ENCODE results near the gene PIK3CB. TPM values are rescaled to one million over a fixed set of nuclear protein-coding genes. Genes with fewer than 3 reads are reported as not detected.
"Not testable (repeated sequence)": the region's sequence is repeated elsewhere in the genome, so short reads cannot be mapped to it uniquely, and the experiment has no call there.

Gene PIK3CB
- total RNA-seq, 1 donor from 2014 or later = 21.9 TPM

DNA sequence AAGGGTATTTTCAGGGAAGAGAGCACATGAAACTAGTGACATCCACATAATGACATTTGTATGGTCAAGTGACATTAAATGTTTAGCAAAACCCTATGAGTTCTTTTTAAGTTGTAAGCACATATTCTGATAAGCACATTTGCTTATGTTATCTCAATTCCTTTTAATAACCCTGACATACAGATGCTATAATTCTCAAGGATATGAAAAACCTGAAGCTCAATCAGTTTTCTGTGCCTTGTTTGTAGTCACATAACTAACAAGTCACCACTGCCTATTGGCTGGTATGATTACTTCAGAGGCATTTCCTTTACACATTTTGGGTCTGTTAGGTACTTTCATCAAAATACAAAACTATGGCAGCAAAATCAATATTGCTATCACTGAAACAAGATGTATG, 152.1 kb downstream of the PIK3CB start:
- intact Hi-C loops (cut with micrococcal nuclease) = no loop called here
- H3K4me3 Mint-ChIP-seq = no peak overlapping the region
- peaks cover 32% of the 10 kb centered on the region for H3K36me3 Mint-ChIP-seq (ENCODE audit: low read depth)
- no peak overlapping the region for H3K27ac Mint-ChIP-seq
- H3K27me3 Mint-ChIP-seq = no peaks in the 10 kb centered on the region
- DNase-seq (no peak), ATAC-seq (ENCODE audit: low read depth) (no peak)
- ChIA-PET CTCF (no interaction called here), POLR2A (interaction anchor here (0.7 kb wide), 1 partner anchor 100 kb away, joined by 6 read pairs; no protein-coding TSS in a partner anchor)
- H3K9me3 Mint-ChIP-seq = no peaks in the 10 kb centered on the region
- TF ChIP-seq, protein P1, sequence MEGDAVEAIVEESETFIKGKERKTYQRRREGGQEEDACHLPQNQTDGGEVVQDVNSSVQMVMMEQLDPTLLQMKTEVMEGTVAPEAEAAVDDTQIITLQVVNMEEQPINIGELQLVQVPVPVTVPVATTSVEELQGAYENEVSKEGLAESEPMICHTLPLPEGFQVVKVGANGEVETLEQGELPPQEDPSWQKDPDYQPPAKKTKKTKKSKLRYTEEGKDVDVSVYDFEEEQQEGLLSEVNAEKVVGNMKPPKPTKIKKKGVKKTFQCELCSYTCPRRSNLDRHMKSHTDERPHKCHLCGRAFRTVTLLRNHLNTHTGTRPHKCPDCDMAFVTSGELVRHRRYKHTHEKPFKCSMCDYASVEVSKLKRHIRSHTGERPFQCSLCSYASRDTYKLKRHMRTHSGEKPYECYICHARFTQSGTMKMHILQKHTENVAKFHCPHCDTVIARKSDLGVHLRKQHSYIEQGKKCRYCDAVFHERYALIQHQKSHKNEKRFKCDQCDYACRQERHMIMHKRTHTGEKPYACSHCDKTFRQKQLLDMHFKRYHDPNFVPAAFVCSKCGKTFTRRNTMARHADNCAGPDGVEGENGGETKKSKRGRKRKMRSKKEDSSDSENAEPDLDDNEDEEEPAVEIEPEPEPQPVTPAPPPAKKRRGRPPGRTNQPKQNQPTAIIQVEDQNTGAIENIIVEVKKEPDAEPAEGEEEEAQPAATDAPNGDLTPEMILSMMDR (IDR thresholded peaks at IDR 0.05) = no peak
- H3K4me1 Mint-ChIP-seq = peaks cover 19% of the 10 kb centered on the region

DNA sequence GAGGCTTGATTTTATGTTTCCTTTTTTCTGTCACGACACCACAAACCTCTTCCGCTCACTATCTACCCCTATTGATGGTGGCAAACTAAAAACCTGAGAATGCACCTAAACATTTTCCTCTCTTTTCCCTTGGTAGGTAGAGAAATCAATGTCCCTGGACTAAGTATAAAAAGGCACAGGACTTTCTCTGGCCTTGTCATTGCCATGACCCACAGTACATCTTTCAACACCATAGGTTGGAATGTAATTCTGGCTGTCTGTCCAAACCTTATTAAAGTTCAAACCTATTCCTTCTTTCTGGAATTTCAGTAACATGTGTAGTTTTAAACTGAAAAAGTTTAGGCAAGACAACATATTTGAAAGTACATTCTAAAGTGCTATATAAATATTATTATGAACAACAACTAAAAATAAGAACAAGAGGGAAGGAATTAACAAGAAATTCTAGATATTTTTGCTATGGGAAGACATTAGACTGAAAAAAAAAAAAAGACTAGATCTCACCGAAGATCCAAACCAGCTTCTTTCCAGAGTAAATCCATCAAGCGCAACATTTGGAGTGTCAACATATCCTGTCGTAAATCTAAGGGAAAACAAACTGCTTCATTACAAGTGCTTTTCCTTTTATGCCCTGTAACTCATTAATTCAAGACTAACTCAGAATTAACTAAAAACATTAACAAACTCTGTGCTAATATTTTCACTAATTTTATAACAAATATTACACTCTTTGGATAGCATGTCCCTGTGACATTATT, 153.1 kb downstream of the PIK3CB start:
- CTCF ChIA-PET = no interaction called here
- peaks cover 32% of the 10 kb centered on the region for H3K36me3 Mint-ChIP-seq (ENCODE audit: low read depth)
- H3K27ac Mint-ChIP-seq = no peak overlapping the region
- no peaks in the 10 kb centered on the region for H3K27me3 Mint-ChIP-seq
- intact Hi-C loops (cut with micrococcal nuclease) = no loop called here
- TF ChIP-seq, protein P1 (IDR thresholded peaks at IDR 0.05) = no peak
- H3K4me1 Mint-ChIP-seq = peaks cover 9% of the 10 kb centered on the region
- H3K9me3 Mint-ChIP-seq = no peaks in the 10 kb centered on the region
- DNase-seq = no peak
- POLR2A ChIA-PET = no interaction called here
- H3K4me3 Mint-ChIP-seq = no peak overlapping the region
- ATAC-seq (ENCODE audit: low read depth) = no peak

DNA sequence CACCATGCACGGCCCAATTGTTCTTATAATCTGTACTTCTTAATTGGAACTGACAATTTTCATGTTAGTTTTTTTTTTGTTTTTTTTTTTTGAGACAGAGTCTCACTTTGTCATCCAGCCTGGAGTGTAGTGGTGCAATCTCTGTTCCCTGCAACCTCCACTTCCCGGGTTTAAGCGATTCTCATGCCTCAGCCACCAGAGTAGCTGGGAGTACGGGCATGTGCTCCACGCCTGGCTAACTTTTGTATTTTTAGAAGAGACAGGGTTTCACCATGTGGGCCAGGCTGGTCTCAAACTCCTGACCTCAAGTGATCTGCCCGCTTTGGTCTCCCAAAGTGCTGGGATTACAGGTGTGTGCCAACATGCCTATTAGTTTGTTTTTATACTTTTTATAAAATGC, 153.8 kb downstream of the PIK3CB start:
- DNase-seq; intact Hi-C loops (cut with micrococcal nuclease); H3K27ac Mint-ChIP-seq; H3K4me1 Mint-ChIP-seq; ATAC-seq (ENCODE audit: low read depth); H3K9me3 Mint-ChIP-seq; CTCF ChIA-PET; H3K4me3 Mint-ChIP-seq; H3K27me3 Mint-ChIP-seq: not testable (repeated sequence)
- H3K36me3 Mint-ChIP-seq (ENCODE audit: low read depth) = peaks cover 39% of the 10 kb centered on the region
- POLR2A ChIA-PET = interaction anchor here (0.7 kb wide), 1 partner anchor 155 kb away, joined by 3 read pairs; no protein-coding TSS in a partner anchor

DNA sequence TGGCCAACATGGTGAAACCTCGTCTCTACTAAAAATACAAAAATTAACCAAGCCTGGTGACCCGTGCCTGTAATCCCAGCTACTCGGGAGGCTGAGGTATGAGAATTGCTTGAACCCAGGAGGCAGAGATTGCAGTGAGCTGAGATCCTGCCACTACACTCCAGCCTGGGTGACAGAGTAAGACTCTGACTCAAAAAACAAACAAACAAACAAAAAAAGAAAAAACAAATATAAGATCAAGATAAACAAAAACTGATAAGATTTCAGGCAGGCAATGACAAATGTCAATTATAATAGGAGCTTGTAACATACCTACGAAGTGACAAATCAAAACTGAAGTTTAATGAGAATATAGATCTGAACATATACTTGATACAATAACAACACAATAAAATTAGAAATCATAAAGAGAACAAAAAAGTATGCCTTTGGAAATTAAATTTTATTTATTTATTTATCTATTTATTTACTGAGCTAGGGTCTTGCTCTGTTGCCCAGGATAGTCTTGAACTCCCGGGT, 155.8 kb downstream of the PIK3CB start:
- Mint-ChIP-seq H3K36me3 (ENCODE audit: low read depth) (peaks cover 57% of the 10 kb centered on the region), H3K9me3 (peaks cover 8% of the 10 kb centered on the region), H3K27ac (no peak overlapping the region), H3K4me1 (peaks cover 6% of the 10 kb centered on the region), H3K4me3 (no peak overlapping the region), H3K27me3 (no peaks in the 10 kb centered on the region)
- intact Hi-C loops (cut with micrococcal nuclease) = no loop called here
- ATAC-seq (ENCODE audit: low read depth) = no peak
- TF ChIP-seq, protein P1 (IDR thresholded peaks at IDR 0.05) = no peak
- POLR2A ChIA-PET = no interaction called here
- DNase-seq = no peak
- CTCF ChIA-PET = interaction anchor here (1.0 to 1.4 kb wide), 2 partner anchors 20 to 237 kb away, joined by 4 read pairs; no protein-coding TSS in a partner anchor

DNA sequence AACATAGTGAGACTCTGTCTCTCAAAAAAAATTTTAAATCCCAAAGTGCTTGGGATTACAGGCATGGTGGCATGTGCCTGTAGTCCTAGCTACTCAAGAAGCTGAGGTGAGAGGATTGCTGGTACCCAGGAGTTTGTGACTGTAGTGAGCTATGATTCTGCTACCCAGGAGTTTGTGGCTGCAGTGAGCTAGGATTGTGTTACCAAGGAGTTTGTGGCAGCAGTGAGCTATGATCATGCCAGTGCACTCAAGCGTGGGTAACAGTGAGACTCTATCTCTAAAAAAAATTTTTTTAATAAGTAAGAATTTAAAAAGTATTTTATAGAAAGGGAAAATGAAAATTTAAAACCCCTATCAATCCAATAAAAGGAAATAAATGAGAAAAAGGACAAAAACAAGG, 156.6 kb downstream of the PIK3CB start:
- Mint-ChIP-seq H3K27me3 (no peaks in the 10 kb centered on the region), H3K4me1 (peaks cover 6% of the 10 kb centered on the region), H3K36me3 (ENCODE audit: low read depth) (peaks cover 60% of the 10 kb centered on the region), H3K27ac (no peak overlapping the region), H3K4me3 (no peak overlapping the region), H3K9me3 (peaks cover 8% of the 10 kb centered on the region)
- ChIA-PET CTCF (interaction anchor here (1.0 to 1.4 kb wide), 2 partner anchors 21 to 237 kb away, joined by 4 read pairs; no protein-coding TSS in a partner anchor), POLR2A (no interaction called here)
- ATAC-seq (ENCODE audit: low read depth) (no peak), DNase-seq (no peak)
- TF ChIP-seq, protein P1 (IDR thresholded peaks at IDR 0.05) = no peak
- intact Hi-C loops (cut with micrococcal nuclease) = no loop called here
